ENCODE results near the gene SLITRK3. TPM values are rescaled to one million over a fixed set of nuclear protein-coding genes. Genes with fewer than 3 reads are reported as not detected.

Gene SLITRK3
- total RNA-seq, 3 donors from 2014 or later (not counting 1 experiment from before 2014, with no cell fraction given): not detected

DNA sequence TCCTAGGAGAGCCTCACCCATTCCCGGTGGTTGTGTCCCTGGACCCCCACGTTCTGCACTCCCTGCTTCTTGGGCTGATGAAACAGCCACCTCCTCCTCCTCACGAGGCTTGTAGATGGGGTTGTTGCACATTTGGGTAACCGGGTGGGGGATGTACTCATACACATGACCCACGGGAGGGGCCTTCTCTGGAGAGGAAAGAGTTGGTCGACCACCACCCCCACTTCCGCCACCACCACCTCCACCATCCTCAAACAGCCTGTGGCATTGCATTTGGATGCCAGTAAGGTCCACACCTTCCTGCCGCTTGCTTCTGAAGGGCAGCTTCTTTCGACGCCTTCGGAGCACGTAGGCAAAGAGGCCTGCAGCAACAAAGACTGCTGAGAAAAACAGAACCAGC, 7.7 kb downstream of the SLITRK3 start:
- no peaks in the 10 kb centered on the region for H3K27me3 ChIP-seq (ENCODE audit: control insufficient read depth, insufficient read depth, low read length)
- H3K4me3 Mint-ChIP-seq: no peak overlapping the region
- DNase-seq (no peak), ATAC-seq (no peak)
- no peaks in the 10 kb centered on the region for H3K4me1 Mint-ChIP-seq
- TF ChIP-seq, protein P1, sequence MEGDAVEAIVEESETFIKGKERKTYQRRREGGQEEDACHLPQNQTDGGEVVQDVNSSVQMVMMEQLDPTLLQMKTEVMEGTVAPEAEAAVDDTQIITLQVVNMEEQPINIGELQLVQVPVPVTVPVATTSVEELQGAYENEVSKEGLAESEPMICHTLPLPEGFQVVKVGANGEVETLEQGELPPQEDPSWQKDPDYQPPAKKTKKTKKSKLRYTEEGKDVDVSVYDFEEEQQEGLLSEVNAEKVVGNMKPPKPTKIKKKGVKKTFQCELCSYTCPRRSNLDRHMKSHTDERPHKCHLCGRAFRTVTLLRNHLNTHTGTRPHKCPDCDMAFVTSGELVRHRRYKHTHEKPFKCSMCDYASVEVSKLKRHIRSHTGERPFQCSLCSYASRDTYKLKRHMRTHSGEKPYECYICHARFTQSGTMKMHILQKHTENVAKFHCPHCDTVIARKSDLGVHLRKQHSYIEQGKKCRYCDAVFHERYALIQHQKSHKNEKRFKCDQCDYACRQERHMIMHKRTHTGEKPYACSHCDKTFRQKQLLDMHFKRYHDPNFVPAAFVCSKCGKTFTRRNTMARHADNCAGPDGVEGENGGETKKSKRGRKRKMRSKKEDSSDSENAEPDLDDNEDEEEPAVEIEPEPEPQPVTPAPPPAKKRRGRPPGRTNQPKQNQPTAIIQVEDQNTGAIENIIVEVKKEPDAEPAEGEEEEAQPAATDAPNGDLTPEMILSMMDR (IDR thresholded peaks at IDR 0.05): no peak
- 93% methylated on average over 10 of the region's 12 CpGs for WGBS (ENCODE audit: insufficient coverage)
- no peak overlapping the region for H3K27ac ChIP-seq (ENCODE audit: low read length)
- H3K27ac Mint-ChIP-seq: no peak overlapping the region
- intact Hi-C loops (cut with micrococcal nuclease): no loop called here
- H3K36me3 ChIP-seq (ENCODE audit: control insufficient read depth, insufficient read depth, low read length): no peaks in the 10 kb centered on the region
- no peaks in the 10 kb centered on the region for H3K9me3 ChIP-seq (ENCODE audit: control insufficient read depth, insufficient read depth, low read length)
- H3K4me1 ChIP-seq (ENCODE audit: control insufficient read depth, insufficient read depth, low read length): no peaks in the 10 kb centered on the region
- H3K36me3 Mint-ChIP-seq: no peaks in the 10 kb centered on the region
- peaks cover 8 to 9% of the 10 kb centered on the region in 2 donors for H3K27me3 Mint-ChIP-seq (ENCODE audit: low read depth in 2 of 2)
- H3K4me3 ChIP-seq (ENCODE audit: low read length): no peak overlapping the region
- peaks cover 2 to 9% of the 10 kb centered on the region in 2 donors for H3K9me3 Mint-ChIP-seq

DNA sequence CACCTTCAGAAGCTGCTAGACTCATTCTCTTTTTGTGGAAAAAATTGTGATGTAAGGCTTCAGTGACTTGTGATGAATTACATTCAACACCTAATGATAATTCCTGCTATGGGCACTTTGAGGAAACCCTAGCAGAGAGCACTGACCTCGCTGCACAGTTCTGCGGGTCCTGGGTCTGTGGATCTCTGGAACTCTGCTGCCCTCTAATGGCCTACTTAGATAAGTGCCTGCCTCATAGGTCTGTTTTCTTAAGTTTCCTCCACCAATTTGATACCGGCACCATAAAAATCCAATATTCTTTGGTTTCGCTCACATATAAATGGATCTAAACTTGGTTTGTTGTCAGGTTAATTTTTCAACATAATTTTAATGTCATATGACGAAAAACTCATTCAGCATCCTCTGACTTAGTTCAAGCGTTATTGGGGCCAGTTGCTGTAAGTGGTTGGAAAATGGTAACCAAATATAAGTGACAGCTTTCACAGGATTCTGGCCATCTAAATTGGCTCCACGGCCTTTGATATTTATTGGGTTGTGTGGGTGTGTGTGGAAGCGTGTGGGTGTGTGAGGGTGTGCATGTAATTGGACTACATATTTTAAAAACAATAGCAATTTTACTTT, 10.4 kb downstream of the SLITRK3 start:
- Histone ChIP-seq H3K4me1 (ENCODE audit: control insufficient read depth, insufficient read depth, low read length) (no peaks in the 10 kb centered on the region), H3K36me3 (ENCODE audit: control insufficient read depth, insufficient read depth, low read length) (no peaks in the 10 kb centered on the region), H3K27me3 (ENCODE audit: control insufficient read depth, insufficient read depth, low read length) (no peaks in the 10 kb centered on the region), H3K4me3 (ENCODE audit: low read length) (no peak overlapping the region), H3K27ac (ENCODE audit: low read length) (no peak overlapping the region), H3K9me3 (ENCODE audit: control insufficient read depth, insufficient read depth, low read length) (no peaks in the 10 kb centered on the region)
- TF ChIP-seq, protein P1 (IDR thresholded peaks at IDR 0.05): no peak
- peak in 1 of 2 donors; percentile 46 for DNase-seq
- Mint-ChIP-seq H3K9me3 (peaks cover 2% of the 10 kb centered on the region in 2 donors), H3K4me3 (no peak overlapping the region), H3K27ac (no peak overlapping the region), H3K27me3 (ENCODE audit: low read depth in 2 of 2) (no peaks in the 10 kb centered on the region), H3K4me1 (no peaks in the 10 kb centered on the region), H3K36me3 (no peaks in the 10 kb centered on the region)
- 29% methylated on average over 7 of the region's 8 CpGs for WGBS (ENCODE audit: insufficient coverage)
- intact Hi-C loops (cut with micrococcal nuclease): no loop called here
- ATAC-seq: peak in 2 of 3 donors; percentile 29 to 58

DNA sequence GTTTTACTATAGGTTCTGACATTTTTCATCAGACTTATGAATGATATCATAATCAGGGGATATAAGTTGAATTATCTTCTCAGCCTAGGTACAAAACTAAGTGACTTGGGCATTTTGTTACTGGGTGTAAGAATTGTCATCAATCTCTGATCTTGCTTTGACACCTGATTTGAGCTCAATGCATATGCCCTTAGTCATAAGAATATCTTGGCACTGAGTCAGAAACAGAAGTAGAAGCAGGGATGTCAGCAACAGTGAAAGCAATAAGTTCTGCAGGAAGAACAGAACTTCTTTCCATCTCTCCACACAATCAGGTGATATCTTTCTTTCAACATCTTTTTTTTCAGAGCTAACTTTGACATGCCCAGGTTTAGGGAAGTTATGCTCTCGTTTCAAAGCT, 14.6 kb downstream of the SLITRK3 start:
- intact Hi-C loops (cut with micrococcal nuclease): no loop called here
- H3K4me3 ChIP-seq (ENCODE audit: low read length): no peak overlapping the region
- DNase-seq (no peak), ATAC-seq (no peak)
- H3K27ac ChIP-seq (ENCODE audit: low read length): no peak overlapping the region
- H3K4me3 Mint-ChIP-seq: no peak overlapping the region
- no peaks in the 10 kb centered on the region for H3K4me1 Mint-ChIP-seq
- no peaks in the 10 kb centered on the region for H3K27me3 ChIP-seq (ENCODE audit: control insufficient read depth, insufficient read depth, low read length)
- H3K4me1 ChIP-seq (ENCODE audit: control insufficient read depth, insufficient read depth, low read length): no peaks in the 10 kb centered on the region
- no peaks in the 10 kb centered on the region for H3K27me3 Mint-ChIP-seq (ENCODE audit: low read depth in 2 of 2)
- H3K27ac Mint-ChIP-seq: no peak overlapping the region
- H3K36me3 Mint-ChIP-seq: no peaks in the 10 kb centered on the region
- H3K36me3 ChIP-seq (ENCODE audit: control insufficient read depth, insufficient read depth, low read length): no peaks in the 10 kb centered on the region
- H3K9me3 ChIP-seq (ENCODE audit: control insufficient read depth, insufficient read depth, low read length): no peaks in the 10 kb centered on the region
- 36% methylated on average over 1 of the region's 1 CpG for WGBS (ENCODE audit: insufficient coverage)
- TF ChIP-seq, protein P1 (IDR thresholded peaks at IDR 0.05): no peak
- peaks cover 0 to 4% of the 10 kb centered on the region in 2 donors for H3K9me3 Mint-ChIP-seq

DNA sequence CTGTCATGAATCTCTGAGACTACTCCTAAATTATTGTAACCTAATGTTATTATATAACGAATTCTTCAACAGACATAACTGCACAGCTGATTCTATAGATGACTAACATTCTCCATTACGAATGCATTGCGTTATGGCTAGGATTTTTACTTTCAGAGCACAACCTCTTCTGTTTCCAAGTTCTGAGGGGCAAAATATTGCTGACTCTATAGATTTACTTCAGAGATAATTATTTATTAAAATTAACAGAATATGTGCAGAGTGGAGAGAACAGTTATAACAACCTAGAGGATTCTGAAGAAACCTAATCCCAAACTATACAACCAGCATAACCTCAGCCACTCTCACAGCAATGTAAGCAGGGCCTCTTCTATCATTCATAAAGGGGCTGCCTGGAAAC, 25.9 kb downstream of the SLITRK3 start:
- Histone ChIP-seq H3K27ac (ENCODE audit: low read length) (no peak overlapping the region), H3K36me3 (ENCODE audit: control insufficient read depth, insufficient read depth, low read length) (no peaks in the 10 kb centered on the region), H3K4me3 (ENCODE audit: low read length) (no peak overlapping the region), H3K4me1 (ENCODE audit: control insufficient read depth, insufficient read depth, low read length) (no peaks in the 10 kb centered on the region), H3K27me3 (ENCODE audit: control insufficient read depth, insufficient read depth, low read length) (no peaks in the 10 kb centered on the region), H3K9me3 (ENCODE audit: control insufficient read depth, insufficient read depth, low read length) (peaks cover 2% of the 10 kb centered on the region)
- Mint-ChIP-seq H3K27ac (no peak overlapping the region), H3K27me3 (ENCODE audit: low read depth in 2 of 2) (no peaks in the 10 kb centered on the region), H3K4me1 (no peaks in the 10 kb centered on the region), H3K4me3 (no peak overlapping the region), H3K9me3 (peaks cover 11 to 15% of the 10 kb centered on the region in 2 donors), H3K36me3 (no peaks in the 10 kb centered on the region)
- DNase-seq (no peak), ATAC-seq (no peak)
- TF ChIP-seq, protein P1 (IDR thresholded peaks at IDR 0.05): no peak
- 100% methylated on average over 2 of the region's 3 CpGs for WGBS (ENCODE audit: insufficient coverage)
- intact Hi-C loops (cut with micrococcal nuclease): no loop called here
